K562 (cell line): Measurements from ENCODE around the gene TRAPPC2B. TPM values are rescaled to one million over a fixed set of nuclear protein-coding genes. Genes with fewer than 3 reads are reported as not detected.
"Not testable (repeated sequence)": the region's sequence is repeated elsewhere in the genome, so short reads cannot be mapped to it uniquely, and the experiment has no call there.

Experiments
- ATAC-seq: fragments of 200-7000 bp; cut with Tn5 transposase; 3 replicates; pipeline ENCODE4 v1.9.1; 2020; ENCODE audit warnings: moderate library complexity
- BruUV-seq: library from RNA; stranded (reverse); fragments of 400-500 nt; replicated peaks from 2 replicates; lab custom pipeline; 2021; lab: Mats Ljungman, UMichigan
- CTCF ChIA-PET: fragments of 300-600 bp; formaldehyde crosslinking; extraction: SDS; loops from one replicate; lab custom pipeline; 2021; ENCODE audit warnings: low intra/inter-chr PET ratio; lab: Yijun Ruan, JAX
- POLR2A ChIA-PET: fragments of 300-600, 350-650 bp; sonication (Branson Sonifier 250); formaldehyde crosslinking; extraction: SDS; loops from one replicate; lab custom pipeline; 2021; ENCODE audit warnings: antibody characterized with exemption, inconsistent platforms; lab: Yijun Ruan, JAX
- DNase-seq, 4 experiments: peaks; one replicate each; pipeline versions ENCODE4 v3.0.0 to v3.0.0-alpha.2; 2011 to 2018; ENCODE audit warnings: low spot score in 3 of 4, mixed read lengths in 3 of 4; ENCODE audit errors: extremely low read depth in 1 of 4
- FAIRE-seq: peaks from 2 replicates; lab custom pipeline; 2011; peaks lifted over from hg19 to GRCh38; lab: Jason Lieb, UNC
- H2AFZ ChIP-seq: 2 replicates; pipeline ENCODE4 v1.6.0; 2011; ENCODE audit warnings: low read depth, low read length, control low read depth, inconsistent platforms
- H3K27ac ChIP-seq: fragments of 200-600 bp; 3 replicates; pipeline ENCODE4 v1.8.0; 2011; ENCODE audit warnings: low read depth, mild to moderate bottlenecking, control low read depth, inconsistent platforms, low read length, moderate library complexity, mixed read lengths; ENCODE audit errors: extremely low read depth
- H3K27me3 ChIP-seq, 2 experiments: fragments of 300-600 bp in 1 of 2; 2 replicates in 1 of 2; 3 replicates in 1 of 2; pipeline versions ENCODE4 v1.6.0 to v1.8.0; 2011; ENCODE audit warnings: inconsistent platforms in 2 of 2, low read length in 2 of 2, mild to moderate bottlenecking in 1 of 2, mixed read lengths in 1 of 2, moderate library complexity in 1 of 2; ENCODE audit not compliant: control insufficient read depth in 2 of 2, insufficient read depth in 2 of 2
- H3K36me3 ChIP-seq: fragments of 300-600 bp; 3 replicates; pipeline ENCODE4 v1.8.0; 2011; ENCODE audit warnings: mild to moderate bottlenecking, low read length, inconsistent platforms; ENCODE audit not compliant: control insufficient read depth, insufficient read depth
- H3K4me1 ChIP-seq, 2 experiments: fragments of 200-600 bp in 1 of 2; replicated peaks in 1 of 2; 2 replicates in 1 of 2; 3 replicates in 1 of 2; pipeline versions ENCODE4 v1.5.1 to v1.8.0; 2011; ENCODE audit warnings: inconsistent platforms in 2 of 2, low read length in 2 of 2, mild to moderate bottlenecking in 1 of 2, mixed read lengths in 1 of 2, moderate library complexity in 1 of 2; ENCODE audit not compliant: control insufficient read depth in 2 of 2, insufficient read depth in 2 of 2
- H3K4me2 ChIP-seq: 2 replicates; pipeline ENCODE4 v1.6.1; 2011; ENCODE audit warnings: low read length, control low read depth, inconsistent platforms, mixed read lengths; ENCODE audit not compliant: insufficient read depth
- H3K4me3 ChIP-seq: fragments of 200-600 bp; sonication (generic), shearing (Covaris generic); 2 replicates; pipeline ENCODE4 v1.5.1; 2016; ENCODE audit warnings: control low read depth, inconsistent platforms
- H3K79me2 ChIP-seq: fragments of 200-600 bp; 3 replicates; pipeline ENCODE4 v1.8.0; 2011; ENCODE audit warnings: low read length, inconsistent platforms; ENCODE audit not compliant: control insufficient read depth, insufficient read depth
- H3K9ac ChIP-seq, 2 experiments: 2 replicates each; pipeline versions ENCODE4 v1.6.0 to v1.6.1; 2011; ENCODE audit warnings: low read depth in 2 of 2, low read length in 2 of 2, control low read depth in 1 of 2, inconsistent platforms in 1 of 2, mild to moderate bottlenecking in 1 of 2, mixed read lengths in 1 of 2; ENCODE audit not compliant: insufficient read depth in 1 of 2
- H3K9me1 ChIP-seq: one replicate; pipeline ENCODE4 v1.6.0; 2011; ENCODE audit warnings: inconsistent platforms, mild to moderate bottlenecking, low read length, moderate library complexity; ENCODE audit not compliant: control insufficient read depth, insufficient read depth
- H3K9me3 ChIP-seq: replicated peaks from 2 replicates; pipeline ENCODE4 v1.5.1; 2011; ENCODE audit warnings: low read depth, low read length, inconsistent platforms; ENCODE audit not compliant: control insufficient read depth, insufficient read depth
- H4K20me1 ChIP-seq: replicated peaks from 2 replicates; pipeline ENCODE4 v1.6.1; 2011; ENCODE audit warnings: low read length, inconsistent platforms, mixed read lengths; ENCODE audit not compliant: control insufficient read depth, insufficient read depth
- C11orf30 ChIP-seq: fragments of 450-650 bp; IDR thresholded peaks from 2 replicates; pipeline ENCODE4 v1.6.1; 2016; ENCODE audit warnings: low read depth, mild to moderate bottlenecking
- MAFF ChIP-seq: IDR thresholded peaks from 2 replicates; pipeline ENCODE4 v1.6.1; 2012; ENCODE audit warnings: low read length, improper control_type of control experiment
- MAFG ChIP-seq: fragments of 450-650 bp; conservative IDR thresholded peaks from 2 replicates; pipeline ENCODE4 v1.6.1; 2016; ENCODE audit warnings: missing genetic modification characterization, missing compliant biosample characterization
- MAFK ChIP-seq: IDR thresholded peaks from 2 replicates; pipeline ENCODE4 v1.6.1; 2011; ENCODE audit warnings: low read length, improper control_type of control experiment
- SUPT5H ChIP-seq: fragments of 450-650 bp; IDR thresholded peaks from 2 replicates; pipeline ENCODE4 v1.6.1; 2016
- ZNF23 ChIP-seq: fragments of 250-450 bp; sonication (Bioruptor Pico); IDR thresholded peaks from 2 replicates; pipeline ENCODE4 v1.4.0; 2020; ENCODE audit warnings: mild to moderate bottlenecking
- ZNF316 ChIP-seq: fragments of 450-650 bp; IDR thresholded peaks from 2 replicates; pipeline ENCODE4 v1.6.1; 2016
- WGBS: fragments of 100-300 bp; shearing (Covaris generic); methylation state at CpG from one replicate; pipeline ENCODE4 v1.1.6; 2016; ENCODE audit warnings: low coverage, mixed read lengths; ENCODE audit not compliant: insufficient coverage; ENCODE audit errors: missing lambda C conversion rate; 5-methylcytosine and 5-hydroxymethylcytosine counted together
- in situ Hi-C: fragments of 300-500 bp; cut with MboI; formaldehyde crosslinking; loops from 4 replicates; pipeline ENCODE4 v1.15.0; 2018; ENCODE audit warnings: inconsistent platforms, mixed read lengths
- intact Hi-C: fragments of 100-400 bp; cut with micrococcal nuclease; formaldehyde crosslinking; loops from 2 replicates; pipeline ENCODE4 v1.14.2; 2022
- polyA plus RNA-seq, 8 experiments: library from polyadenylated mRNA; depleted of rRNA in 4 of 8; stranded (reverse) in 5 of 8; unstranded in 3 of 8; fragments of >200 nt; fragmentation: Nextera tagmentation in 2 of 8; fragmentation: Illumina TruSeq in 1 of 8; extraction: Ambion mirVana in 2 of 8; extraction: Trizol in 1 of 8; gene quantifications; 2 replicates each; pipeline versions ENCODE4 v1.2.1 to v1.2.3, GENCODE V29; 2011 to 2014; ENCODE audit warnings: inconsistent platforms in 1 of 8, missing spikeins in 1 of 8
- total RNA-seq, 7 experiments: library from RNA; depleted of rRNA in 6 of 7; stranded (reverse); fragments of >200 nt in 6 of 7; fragmentation: Illumina TruSeq in 2 of 7; extraction: Trizol in 2 of 7; gene quantifications; 2 replicates each; pipeline versions ENCODE4 v1.2.1 to v1.2.3, GENCODE V29; 2011 to 2021; ENCODE audit warnings: low replicate concordance in 1 of 7
- TF ChIP-seq, protein P1 (sequence below): IDR thresholded peaks from 3 replicates; pipeline ENCODE4 v1.6.1; 2011; ENCODE audit warnings: borderline replicate concordance, mild to moderate bottlenecking, moderate library complexity; ENCODE audit not compliant: insufficient read length; ENCODE audit errors: extremely low read depth

The TRAPPC2B gene
- total and polyA plus RNA-seq, 9 of the 15 experiments (the other 6 are each of a cell fraction or from before 2014, with no cell fraction given), result 2.2 to 20.4 (median 4.6) TPM

DNA sequence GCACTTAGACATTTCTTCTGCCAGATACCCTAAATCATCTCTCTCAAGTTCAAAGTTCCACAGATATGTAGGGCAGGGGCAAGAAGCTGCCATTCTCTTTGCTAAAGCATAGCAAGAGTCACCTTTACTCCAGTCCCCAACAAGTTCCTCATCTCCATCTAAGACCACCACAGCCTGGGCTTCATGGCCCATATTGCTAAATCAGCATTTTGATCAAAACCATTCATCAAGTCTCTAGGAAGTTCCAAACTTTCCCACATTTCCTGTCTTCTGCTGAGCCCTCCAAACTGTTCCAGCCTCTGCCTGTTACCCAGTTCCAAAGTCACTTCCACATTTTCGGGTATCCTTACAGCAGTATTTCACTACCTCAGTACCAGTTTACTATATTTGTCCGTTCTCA lies 11.3 kb downstream of the TRAPPC2B start:
- H3K4me1 ChIP-seq, BruUV-seq, ATAC-seq, CTCF ChIA-PET, H4K20me1 ChIP-seq, H3K4me3 ChIP-seq, in situ Hi-C loops, H3K27me3 ChIP-seq, H3K9me1 ChIP-seq, H3K4me2 ChIP-seq, H3K9me3 ChIP-seq, H2AFZ ChIP-seq, H3K27ac ChIP-seq, FAIRE-seq, H3K9ac ChIP-seq, intact Hi-C loops, H3K36me3 ChIP-seq, POLR2A ChIA-PET, H3K79me2 ChIP-seq, DNase-seq: not testable (repeated sequence)
- TF ChIP-seq MAFF (peak; percentile 53; the same call in 1 of the 2 replicates), C11orf30 (peak; percentile 68), MAFK (peak; percentile 41; the same call in 1 of the 2 replicates), MAFG (tag) (peak; percentile 63), ZNF316 (peak; percentile 75)
- 0% methylated on average over 2 of the region's 2 CpGs for WGBS

DNA sequence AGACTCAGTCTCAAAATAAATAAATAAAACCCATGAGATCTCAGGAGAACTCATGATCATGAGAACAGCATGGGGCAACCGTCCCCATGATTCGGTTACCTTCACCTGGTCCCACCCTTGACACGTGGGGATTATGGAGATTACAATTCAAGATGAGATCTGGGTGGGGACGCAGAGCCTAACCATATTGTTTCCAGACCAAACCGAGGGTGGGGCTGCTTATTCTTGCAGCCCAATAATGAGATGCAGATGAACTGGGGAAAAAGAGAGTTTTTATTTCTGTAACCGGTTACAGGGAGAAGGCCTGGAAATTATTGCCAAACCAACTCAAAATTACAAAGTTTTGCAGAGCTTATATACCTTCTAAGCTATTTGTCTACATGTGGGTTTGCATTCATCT lies 12.8 kb downstream of the TRAPPC2B start:
- Histone ChIP-seq H3K4me2 (no peak overlapping the region), H3K27ac (no peak overlapping the region), H3K79me2 (no peaks in the 10 kb centered on the region), H3K36me3 (no peaks in the 10 kb centered on the region), H3K9ac (no peak overlapping the region), H3K9me1 (no peaks in the 10 kb centered on the region), H3K9me3 (peaks cover 2% of the 10 kb centered on the region; the same call in 1 of the 2 replicates), H3K27me3 (no peaks in the 10 kb centered on the region), H3K4me1 (no peaks in the 10 kb centered on the region), H2AFZ (no peak overlapping the region), H3K4me3 (no peak overlapping the region), H4K20me1 (no peaks in the 10 kb centered on the region)
- ChIA-PET POLR2A (no interaction called here), CTCF (no interaction called here)
- no peak for FAIRE-seq
- no TSS peak for BruUV-seq
- DNase-seq, result no peak
- TF ChIP-seq, protein P1, sequence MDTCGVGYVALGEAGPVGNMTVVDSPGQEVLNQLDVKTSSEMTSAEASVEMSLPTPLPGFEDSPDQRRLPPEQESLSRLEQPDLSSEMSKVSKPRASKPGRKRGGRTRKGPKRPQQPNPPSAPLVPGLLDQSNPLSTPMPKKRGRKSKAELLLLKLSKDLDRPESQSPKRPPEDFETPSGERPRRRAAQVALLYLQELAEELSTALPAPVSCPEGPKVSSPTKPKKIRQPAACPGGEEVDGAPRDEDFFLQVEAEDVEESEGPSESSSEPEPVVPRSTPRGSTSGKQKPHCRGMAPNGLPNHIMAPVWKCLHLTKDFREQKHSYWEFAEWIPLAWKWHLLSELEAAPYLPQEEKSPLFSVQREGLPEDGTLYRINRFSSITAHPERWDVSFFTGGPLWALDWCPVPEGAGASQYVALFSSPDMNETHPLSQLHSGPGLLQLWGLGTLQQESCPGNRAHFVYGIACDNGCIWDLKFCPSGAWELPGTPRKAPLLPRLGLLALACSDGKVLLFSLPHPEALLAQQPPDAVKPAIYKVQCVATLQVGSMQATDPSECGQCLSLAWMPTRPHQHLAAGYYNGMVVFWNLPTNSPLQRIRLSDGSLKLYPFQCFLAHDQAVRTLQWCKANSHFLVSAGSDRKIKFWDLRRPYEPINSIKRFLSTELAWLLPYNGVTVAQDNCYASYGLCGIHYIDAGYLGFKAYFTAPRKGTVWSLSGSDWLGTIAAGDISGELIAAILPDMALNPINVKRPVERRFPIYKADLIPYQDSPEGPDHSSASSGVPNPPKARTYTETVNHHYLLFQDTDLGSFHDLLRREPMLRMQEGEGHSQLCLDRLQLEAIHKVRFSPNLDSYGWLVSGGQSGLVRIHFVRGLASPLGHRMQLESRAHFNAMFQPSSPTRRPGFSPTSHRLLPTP, result no peak
- TF ChIP-seq SUPT5H (no peak), ZNF23 (no peak)
- in situ Hi-C loops (no loop called here), intact Hi-C loops (no loop called here)
- WGBS, result 2% methylated on average over 6 of the region's 6 CpGs
- no peak for ATAC-seq
